Adrenal gland (tissue), 5 donors: ENCODE measurements around the gene PIGQ.

ENCODE experiments used
- CTCF ChIP-seq, 6 experiments: fragments of 450-650 bp in 4 of 6; fragments of 200-600 bp in 2 of 6; sonication (generic) in 1 of 6; IDR thresholded peaks; 1 replicate in 5 of 6; 2 replicates in 1 of 6; pipeline versions ENCODE4 v1.5.1 to v1.8.0; 2016 to 2021; ENCODE audit warnings: antibody characterized with exemption in 6 of 6, mild to moderate bottlenecking in 2 of 6, moderate library complexity in 1 of 6
- POLR2A ChIP-seq, 2 donors: fragments of 450-650 bp; IDR thresholded peaks; one replicate each; pipeline ENCODE4 v1.6.1; 2017; ENCODE audit warnings: antibody characterized with exemption in 2 of 2, mild to moderate bottlenecking in 2 of 2, moderate library complexity in 1 of 2
- donor health status: DM: no; HTN: no; CAD: no.

- TF ChIP-seq CTCF (IDR thresholded peaks at IDR 0.05) (no peak), POLR2A (IDR thresholded peaks at IDR 0.05) (no peak)
Observed at GRCh38 chr16:561413-561794, 8.4 kb upstream of the PIGQ start.
